Hepatocyte (in vitro differentiated cells): ENCODE results near the gene MLLT1.

Experiments
- CTCF ChIP-seq: fragments of 200-600 bp; sonication (generic); IDR thresholded peaks from 2 replicates; pipeline ENCODE4 v1.5.1; 2016; ENCODE audit warnings: antibody characterized with exemption, mild to moderate bottlenecking; ENCODE audit not compliant: poor library complexity
- EZH2 ChIP-seq: fragments of 200-600 bp; sonication (generic); IDR thresholded peaks from 2 replicates; pipeline ENCODE4 v1.6.1; 2016; ENCODE audit warnings: antibody characterized with exemption, mild to moderate bottlenecking, borderline replicate concordance

- TF ChIP-seq EZH2 (no peak), CTCF (no peak)
Measured at GRCh38 chr19:6278051-6278450, 1.7 kb downstream of the MLLT1 start.
